ENCODE data around the gene DLK2. TPM values are rescaled to one million over a fixed set of nuclear protein-coding genes. Genes with fewer than 3 reads are reported as not detected.
"Not testable (repeated sequence)": the region's sequence is repeated elsewhere in the genome, so short reads cannot be mapped to it uniquely, and the experiment has no call there.

The DLK2 gene
- total and polyA plus RNA-seq, 2 donors from 2014 or later: 0.50 TPM; not detected in 1

GRCh38 chr6:43413002-43413401, 42.3 kb downstream of the DLK2 start:
- H3K27ac ChIP-seq (ENCODE audit: low read depth in 2 of 2, low read length in 2 of 2): no peak overlapping the region
- H3K9me3 ChIP-seq (ENCODE audit: control insufficient read depth in 2 of 3, insufficient read depth in 1 of 3, low read length in 3 of 3): no peaks in the 10 kb centered on the region
- intact Hi-C loops (cut with DNase I): no loop called here
- no peak overlapping the region for H3K4me3 ChIP-seq (ENCODE audit: low read length in 3 of 3)
- no peaks in the 10 kb centered on the region for H3K36me3 ChIP-seq (ENCODE audit: control insufficient read depth in 2 of 3, insufficient read depth in 3 of 3, low read length in 3 of 3)
- TF ChIP-seq, protein P1, sequence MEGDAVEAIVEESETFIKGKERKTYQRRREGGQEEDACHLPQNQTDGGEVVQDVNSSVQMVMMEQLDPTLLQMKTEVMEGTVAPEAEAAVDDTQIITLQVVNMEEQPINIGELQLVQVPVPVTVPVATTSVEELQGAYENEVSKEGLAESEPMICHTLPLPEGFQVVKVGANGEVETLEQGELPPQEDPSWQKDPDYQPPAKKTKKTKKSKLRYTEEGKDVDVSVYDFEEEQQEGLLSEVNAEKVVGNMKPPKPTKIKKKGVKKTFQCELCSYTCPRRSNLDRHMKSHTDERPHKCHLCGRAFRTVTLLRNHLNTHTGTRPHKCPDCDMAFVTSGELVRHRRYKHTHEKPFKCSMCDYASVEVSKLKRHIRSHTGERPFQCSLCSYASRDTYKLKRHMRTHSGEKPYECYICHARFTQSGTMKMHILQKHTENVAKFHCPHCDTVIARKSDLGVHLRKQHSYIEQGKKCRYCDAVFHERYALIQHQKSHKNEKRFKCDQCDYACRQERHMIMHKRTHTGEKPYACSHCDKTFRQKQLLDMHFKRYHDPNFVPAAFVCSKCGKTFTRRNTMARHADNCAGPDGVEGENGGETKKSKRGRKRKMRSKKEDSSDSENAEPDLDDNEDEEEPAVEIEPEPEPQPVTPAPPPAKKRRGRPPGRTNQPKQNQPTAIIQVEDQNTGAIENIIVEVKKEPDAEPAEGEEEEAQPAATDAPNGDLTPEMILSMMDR (IDR thresholded peaks at IDR 0.05; ENCODE audit: borderline replicate concordance, extremely low read depth, insufficient read depth): no peak
- H3K27me3 ChIP-seq (ENCODE audit: control insufficient read depth, insufficient read depth, low read length): no peaks in the 10 kb centered on the region
- FAIRE-seq (no peak), DNase-seq (no peak)
- H3K4me1 ChIP-seq (ENCODE audit: control insufficient read depth in 2 of 3, insufficient read depth in 2 of 3, low read depth in 1 of 3, low read length in 3 of 3): no peaks in the 10 kb centered on the region
- no peak overlapping the region for H3K9ac ChIP-seq (ENCODE audit: low read length in 3 of 3)

GRCh38 chr6:43412541-43412940, 42.8 kb downstream of the DLK2 start:
- DNase-seq (no peak), FAIRE-seq (no peak)
- Histone ChIP-seq H3K9ac (ENCODE audit: low read length in 3 of 3) (no peak overlapping the region), H3K9me3 (ENCODE audit: control insufficient read depth in 2 of 3, insufficient read depth in 1 of 3, low read length in 3 of 3) (no peaks in the 10 kb centered on the region), H3K4me3 (ENCODE audit: low read length in 3 of 3) (no peak overlapping the region), H3K36me3 (ENCODE audit: control insufficient read depth in 2 of 3, insufficient read depth in 3 of 3, low read length in 3 of 3) (no peaks in the 10 kb centered on the region), H3K27ac (ENCODE audit: low read depth in 2 of 2, low read length in 2 of 2) (no peak overlapping the region), H3K4me1 (ENCODE audit: control insufficient read depth in 2 of 3, insufficient read depth in 2 of 3, low read depth in 1 of 3, low read length in 3 of 3) (no peaks in the 10 kb centered on the region), H3K27me3 (ENCODE audit: control insufficient read depth, insufficient read depth, low read length) (no peaks in the 10 kb centered on the region)
- TF ChIP-seq, protein P1 (IDR thresholded peaks at IDR 0.05; ENCODE audit: borderline replicate concordance, extremely low read depth, insufficient read depth): no peak
- intact Hi-C loops (cut with DNase I): no loop called here

DNA sequence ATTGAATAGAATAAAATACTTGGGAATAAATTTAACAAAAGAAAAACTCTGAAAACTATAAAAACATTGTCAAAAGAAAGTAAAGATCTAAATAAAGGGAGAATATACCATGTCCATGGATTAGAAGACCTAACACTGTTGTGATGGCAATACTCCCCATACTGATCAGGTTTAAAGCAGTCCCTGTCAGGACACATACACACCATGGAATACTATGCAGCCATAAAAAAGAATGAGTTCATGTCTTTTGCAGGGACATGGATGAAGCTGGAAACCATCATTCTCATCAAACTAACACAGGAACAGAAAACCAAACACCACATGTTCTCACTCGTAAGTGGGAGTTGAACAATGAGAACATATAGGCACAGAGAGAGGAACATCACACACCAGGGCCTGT, 44.6 kb downstream of the DLK2 start:
- H3K4me1 ChIP-seq (ENCODE audit: control insufficient read depth in 2 of 3, insufficient read depth in 2 of 3, low read depth in 1 of 3, low read length in 3 of 3); H3K9me3 ChIP-seq (ENCODE audit: control insufficient read depth in 2 of 3, insufficient read depth in 1 of 3, low read length in 3 of 3); H3K27me3 ChIP-seq (ENCODE audit: control insufficient read depth, insufficient read depth, low read length); H3K36me3 ChIP-seq (ENCODE audit: control insufficient read depth in 2 of 3, insufficient read depth in 3 of 3, low read length in 3 of 3); intact Hi-C loops (cut with DNase I); H3K27ac ChIP-seq (ENCODE audit: low read depth in 2 of 2, low read length in 2 of 2); DNase-seq; H3K4me3 ChIP-seq (ENCODE audit: low read length in 3 of 3); H3K9ac ChIP-seq (ENCODE audit: low read length in 3 of 3): not testable (repeated sequence)
- peak; percentile 21 for FAIRE-seq

- Histone ChIP-seq H3K4me1 (ENCODE audit: control insufficient read depth in 2 of 3, insufficient read depth in 2 of 3, low read depth in 1 of 3, low read length in 3 of 3) (no peaks in the 10 kb centered on the region), H3K9me3 (ENCODE audit: control insufficient read depth in 2 of 3, insufficient read depth in 1 of 3, low read length in 3 of 3) (no peaks in the 10 kb centered on the region), H3K36me3 (ENCODE audit: control insufficient read depth in 2 of 3, insufficient read depth in 3 of 3, low read length in 3 of 3) (no peaks in the 10 kb centered on the region), H3K27me3 (ENCODE audit: control insufficient read depth, insufficient read depth, low read length) (no peaks in the 10 kb centered on the region), H3K9ac (ENCODE audit: low read length in 3 of 3) (no peak overlapping the region), H3K4me3 (ENCODE audit: low read length in 3 of 3) (no peak overlapping the region), H3K27ac (ENCODE audit: low read depth in 2 of 2, low read length in 2 of 2) (no peak overlapping the region)
- FAIRE-seq (no peak), DNase-seq (no peak)
- intact Hi-C loops (cut with DNase I): no loop called here
- TF ChIP-seq, protein P1 (IDR thresholded peaks at IDR 0.05; ENCODE audit: borderline replicate concordance, extremely low read depth, insufficient read depth): no peak
Measured at GRCh38 chr6:43408259-43408658, 47.1 kb downstream of the DLK2 start.

Measured in kidney (tissue), 14 donors.